ENCODE data around the gene CARD10. TPM values are rescaled to one million over a fixed set of nuclear protein-coding genes. Genes with fewer than 3 reads are reported as not detected.

Gene CARD10
- total RNA-seq, 1 donor from 2014 or later: 2.7 TPM

- no peak for DNase-seq
- H3K27ac Mint-ChIP-seq (ENCODE audit: unreplicated experiment): no peak overlapping the region
These were observed 44.6 kb downstream of the CARD10 start for GRCh38 chr22:37474447-37475090.

GRCh38 chr22:37473437-37473946, 45.7 kb downstream of the CARD10 start:
- DNase-seq: no peak
- no peak for TF ChIP-seq CTCF (IDR thresholded peaks at IDR 0.05; ENCODE audit: partially characterized antibody, unreplicated experiment)
- Mint-ChIP-seq H3K27ac (ENCODE audit: unreplicated experiment) (no peak overlapping the region), H3K9me3 (ENCODE audit: unreplicated experiment) (peaks cover 4% of the 10 kb centered on the region), H3K36me3 (ENCODE audit: unreplicated experiment) (no peaks in the 10 kb centered on the region), H3K4me1 (ENCODE audit: low read depth, unreplicated experiment) (peaks cover 13% of the 10 kb centered on the region), H3K4me3 (ENCODE audit: unreplicated experiment) (no peak overlapping the region), H3K27me3 (ENCODE audit: unreplicated experiment) (peaks cover 2% of the 10 kb centered on the region)

More at GRCh38 chr22:37474447-37475090, 44.6 kb downstream of the CARD10 start:
- H3K4me3 Mint-ChIP-seq (ENCODE audit: unreplicated experiment): no peak overlapping the region
- peaks cover 13% of the 10 kb centered on the region for H3K4me1 Mint-ChIP-seq (ENCODE audit: low read depth, unreplicated experiment)
- no peak for TF ChIP-seq CTCF (IDR thresholded peaks at IDR 0.05; ENCODE audit: partially characterized antibody, unreplicated experiment)
- no peaks in the 10 kb centered on the region for H3K27me3 Mint-ChIP-seq (ENCODE audit: unreplicated experiment)
- H3K36me3 Mint-ChIP-seq (ENCODE audit: unreplicated experiment): no peaks in the 10 kb centered on the region
- peaks cover 1% of the 10 kb centered on the region for H3K9me3 Mint-ChIP-seq (ENCODE audit: unreplicated experiment)

- Mint-ChIP-seq H3K4me3 (ENCODE audit: unreplicated experiment) (no peak overlapping the region), H3K27ac (ENCODE audit: unreplicated experiment) (no peak overlapping the region), H3K27me3 (ENCODE audit: unreplicated experiment) (peaks cover 2% of the 10 kb centered on the region), H3K9me3 (ENCODE audit: unreplicated experiment) (peaks cover 4% of the 10 kb centered on the region), H3K4me1 (ENCODE audit: low read depth, unreplicated experiment) (peaks cover 17% of the 10 kb centered on the region), H3K36me3 (ENCODE audit: unreplicated experiment) (no peaks in the 10 kb centered on the region)
- DNase-seq: peak; percentile 59
- TF ChIP-seq CTCF (IDR thresholded peaks at IDR 0.05; ENCODE audit: partially characterized antibody, unreplicated experiment): peak; percentile 58
These were observed 46.7 kb downstream of the CARD10 start for GRCh38 chr22:37472418-37473006.

- no peak for DNase-seq
- Mint-ChIP-seq H3K9me3 (ENCODE audit: unreplicated experiment) (peaks cover 4% of the 10 kb centered on the region), H3K36me3 (ENCODE audit: unreplicated experiment) (no peaks in the 10 kb centered on the region), H3K4me3 (ENCODE audit: unreplicated experiment) (no peak overlapping the region), H3K27me3 (ENCODE audit: unreplicated experiment) (peaks cover 2% of the 10 kb centered on the region), H3K4me1 (ENCODE audit: low read depth, unreplicated experiment) (peaks cover 22% of the 10 kb centered on the region), H3K27ac (ENCODE audit: unreplicated experiment) (no peak overlapping the region)
- no peak for TF ChIP-seq CTCF (IDR thresholded peaks at IDR 0.05; ENCODE audit: partially characterized antibody, unreplicated experiment)
These were observed 47.3 kb downstream of the CARD10 start for GRCh38 chr22:37471727-37472417.

Measured in glutamatergic neuron (in vitro differentiated cells).